Mononuclear cell (primary cell): ENCODE measurements around the gene TBXT. TPM values are rescaled to one million over a fixed set of nuclear protein-coding genes. Genes with fewer than 3 reads are reported as not detected.

Experiments used
- H3K27me3 ChIP-seq: 2 replicates; pipeline ENCODE4 v1.6.0; 2011; ENCODE audit warnings: low read length, control low read depth; ENCODE audit not compliant: insufficient read depth
- H3K4me1 ChIP-seq: 2 replicates; pipeline ENCODE4 v1.5.1; 2011; ENCODE audit warnings: mild to moderate bottlenecking, low read length, control low read depth; ENCODE audit not compliant: insufficient read depth
- H3K4me3 ChIP-seq: 2 replicates; pipeline ENCODE4 v1.5.1; 2011; ENCODE audit warnings: mild to moderate bottlenecking, low read length, moderate library complexity
- H3K9me3 ChIP-seq: 2 replicates; pipeline ENCODE4 v1.5.1; 2011; ENCODE audit warnings: low read depth, mild to moderate bottlenecking, control low read depth, low read length
- total RNA-seq: library from RNA; depleted of rRNA; stranded (reverse); fragments of >200 nt; gene quantifications from one replicate; pipeline ENCODE4 v1.2.3, GENCODE V29; 2012

Gene TBXT, protein sequence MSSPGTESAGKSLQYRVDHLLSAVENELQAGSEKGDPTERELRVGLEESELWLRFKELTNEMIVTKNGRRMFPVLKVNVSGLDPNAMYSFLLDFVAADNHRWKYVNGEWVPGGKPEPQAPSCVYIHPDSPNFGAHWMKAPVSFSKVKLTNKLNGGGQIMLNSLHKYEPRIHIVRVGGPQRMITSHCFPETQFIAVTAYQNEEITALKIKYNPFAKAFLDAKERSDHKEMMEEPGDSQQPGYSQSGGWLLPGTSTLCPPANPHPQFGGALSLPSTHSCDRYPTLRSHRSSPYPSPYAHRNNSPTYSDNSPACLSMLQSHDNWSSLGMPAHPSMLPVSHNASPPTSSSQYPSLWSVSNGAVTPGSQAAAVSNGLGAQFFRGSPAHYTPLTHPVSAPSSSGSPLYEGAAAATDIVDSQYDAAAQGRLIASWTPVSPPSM
- total RNA-seq, result not detected

DNA sequence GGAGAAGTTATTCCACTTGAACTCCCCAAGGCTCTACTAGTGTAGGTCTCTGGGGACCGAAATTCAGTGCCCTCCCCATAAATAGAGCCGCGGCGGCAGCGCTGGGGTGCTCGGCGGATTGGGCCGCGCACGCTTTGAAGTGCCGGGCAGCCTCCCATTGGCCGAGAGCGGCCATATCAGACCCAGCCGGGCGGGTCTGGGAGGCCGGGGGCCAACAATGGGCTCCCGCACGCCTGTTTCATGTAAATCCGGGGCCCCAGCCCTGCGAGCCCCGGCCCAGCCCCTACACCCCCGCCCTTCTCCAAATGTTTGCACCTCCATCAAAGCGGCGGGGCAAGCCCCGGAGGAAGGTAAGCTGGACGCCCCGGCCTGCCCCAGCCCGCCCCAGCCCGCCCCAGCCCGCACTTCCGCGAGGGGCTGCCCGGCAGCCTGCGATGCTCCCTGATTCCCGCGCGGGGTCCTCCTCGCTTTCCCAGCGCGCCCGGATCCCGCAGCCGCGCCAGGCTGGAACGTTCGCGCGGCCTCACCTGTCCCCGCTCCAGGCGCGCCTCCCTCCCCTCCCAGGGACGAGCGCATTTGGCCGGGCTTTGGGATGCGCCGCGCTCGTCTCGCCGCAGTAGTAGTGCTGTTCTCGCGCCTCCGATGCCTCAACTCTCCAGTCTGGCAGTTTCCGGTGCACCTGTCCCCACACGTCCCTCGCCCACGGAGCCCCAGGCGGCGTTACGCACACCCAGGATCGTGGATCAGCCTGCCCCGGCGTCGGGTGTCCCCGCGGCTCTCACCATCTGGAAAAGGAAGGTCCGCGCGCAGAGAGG, at the start of gene TBXT:
TSS of gene TBXT (minus strand) at position 51 of the 815 bp plus-strand sequence. CDS start 260 bp downstream, outside the sequence.
- Histone ChIP-seq H3K4me1 (peaks cover 6% of the 10 kb centered on the region), H3K9me3 (no peaks in the 10 kb centered on the region), H3K4me3 (no peak within 1 kb of the TSS), H3K27me3 (peaks cover 81% of the 10 kb centered on the region)

DNA sequence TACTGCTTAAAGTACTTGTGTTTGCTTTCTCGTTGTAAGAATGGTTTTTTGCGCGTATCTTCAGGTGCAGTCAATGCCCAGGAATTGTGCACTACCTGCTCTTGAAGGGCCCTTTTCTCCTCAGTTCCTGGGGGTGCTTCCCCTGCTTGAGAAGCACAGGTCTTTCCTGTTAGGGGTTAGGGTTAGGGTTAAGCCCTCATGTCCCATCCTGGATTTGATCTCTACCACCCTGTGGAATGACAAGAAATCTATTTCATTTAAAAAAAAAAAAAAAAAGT, 39.6 kb upstream of the TBXT start:
- Histone ChIP-seq H3K4me1 (peaks cover 10% of the 10 kb centered on the region), H3K4me3 (no peak overlapping the region), H3K9me3 (no peaks in the 10 kb centered on the region), H3K27me3 (peaks cover 9% of the 10 kb centered on the region)

DNA sequence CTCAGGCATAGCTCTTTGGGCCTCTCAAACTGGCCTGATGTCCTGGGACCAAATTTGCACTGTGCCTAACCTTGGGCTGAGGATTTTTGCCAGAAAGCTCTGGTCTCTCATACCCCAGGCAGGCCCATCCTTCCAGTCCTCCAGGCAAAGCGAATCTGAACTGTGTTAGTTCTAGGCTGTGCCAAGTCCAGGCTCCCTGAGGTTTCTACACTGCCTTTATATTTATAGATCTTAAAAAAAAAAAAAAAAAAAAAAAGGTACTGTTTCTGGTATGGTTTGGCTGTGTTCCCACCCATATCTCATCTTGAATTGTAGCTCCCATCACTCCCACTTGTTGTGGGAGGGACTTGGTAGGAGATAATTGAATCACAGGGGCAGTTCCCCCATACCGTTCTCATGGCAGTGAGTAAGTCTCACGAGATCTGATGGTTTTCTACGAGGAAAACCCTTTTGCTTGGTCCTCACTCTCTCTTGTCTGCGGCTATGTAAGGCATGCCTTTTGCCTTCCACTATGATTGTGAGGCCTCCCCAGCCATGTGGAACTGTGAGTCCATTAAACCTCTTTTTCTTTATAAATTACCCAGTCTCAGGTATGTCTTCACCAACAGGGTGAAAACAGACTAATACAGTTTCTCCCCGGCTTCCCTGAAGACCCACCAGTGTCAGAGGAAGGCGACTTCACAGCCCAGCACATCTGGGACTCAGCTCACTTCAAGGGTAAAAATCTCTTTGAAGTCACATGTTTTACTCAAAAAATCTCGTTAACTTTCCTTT, 39.0 kb upstream of the TBXT start:
- Histone ChIP-seq H3K9me3 (no peaks in the 10 kb centered on the region), H3K27me3 (peaks cover 5% of the 10 kb centered on the region), H3K4me1 (peaks cover 15% of the 10 kb centered on the region), H3K4me3 (no peak overlapping the region)

DNA sequence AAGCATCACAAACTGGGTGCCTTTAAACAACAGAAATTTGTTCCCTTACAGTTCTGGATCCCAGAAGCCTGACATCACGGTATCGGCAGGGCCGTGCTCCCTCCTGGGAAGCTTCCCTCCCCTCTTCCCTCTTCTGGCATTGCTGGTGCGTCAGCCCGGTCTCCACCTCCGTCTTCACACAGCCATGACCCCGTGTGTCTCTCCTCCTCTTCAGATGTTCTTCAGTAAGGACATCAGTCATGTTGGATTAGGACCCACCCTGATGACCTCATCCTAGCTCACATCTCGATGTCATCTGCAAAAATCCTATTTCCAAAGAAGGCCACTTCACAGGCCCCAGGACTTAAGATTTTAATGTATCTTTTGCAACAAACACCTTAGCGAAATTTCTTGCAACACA, 38.4 kb upstream of the TBXT start:
- H3K9me3 ChIP-seq, result no peaks in the 10 kb centered on the region
- H3K27me3 ChIP-seq, result peaks cover 5% of the 10 kb centered on the region
- peaks cover 17% of the 10 kb centered on the region for H3K4me1 ChIP-seq
- no peak overlapping the region for H3K4me3 ChIP-seq

DNA sequence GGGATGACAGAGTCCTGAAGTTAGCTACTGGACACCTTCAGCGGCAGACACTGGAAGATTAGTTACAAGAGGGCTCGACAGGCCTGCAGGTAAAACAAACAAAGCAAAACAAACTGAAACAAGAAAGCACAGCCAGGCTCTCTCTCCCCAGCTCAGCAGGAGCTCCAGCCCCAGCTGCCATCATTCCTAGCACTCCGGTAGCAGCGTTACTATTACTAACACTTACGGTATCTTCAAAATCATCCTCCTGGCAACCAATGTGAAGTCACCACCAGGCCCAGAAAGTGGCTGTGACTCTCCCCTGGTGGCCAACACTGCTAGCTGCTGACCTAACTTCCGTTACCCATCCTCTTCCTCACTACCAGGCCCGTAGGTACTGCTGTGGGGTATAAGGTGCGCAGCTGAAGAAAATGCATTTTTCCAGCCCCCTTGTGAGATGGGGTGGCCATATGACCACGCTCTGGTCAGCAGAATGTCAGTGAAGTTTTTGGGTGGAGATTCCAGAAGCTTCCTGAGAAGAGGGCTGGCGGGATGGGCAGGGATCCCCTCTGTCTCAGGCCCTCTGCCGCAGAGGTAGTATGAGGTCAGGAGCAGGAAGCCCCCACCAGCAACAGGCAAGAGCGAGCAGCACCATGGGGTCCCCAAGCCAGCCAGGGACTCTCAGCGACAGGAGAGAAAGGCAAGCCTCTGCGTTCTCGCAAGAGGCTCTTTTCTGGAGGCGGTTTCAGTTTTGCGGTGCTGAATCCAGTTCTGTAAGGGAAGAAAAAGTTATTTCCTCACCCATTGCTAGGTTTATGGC, 37.4 kb upstream of the TBXT start:
- Histone ChIP-seq H3K27me3 (peaks cover 2% of the 10 kb centered on the region), H3K4me1 (peaks cover 17% of the 10 kb centered on the region), H3K4me3 (no peak overlapping the region), H3K9me3 (no peaks in the 10 kb centered on the region)

DNA sequence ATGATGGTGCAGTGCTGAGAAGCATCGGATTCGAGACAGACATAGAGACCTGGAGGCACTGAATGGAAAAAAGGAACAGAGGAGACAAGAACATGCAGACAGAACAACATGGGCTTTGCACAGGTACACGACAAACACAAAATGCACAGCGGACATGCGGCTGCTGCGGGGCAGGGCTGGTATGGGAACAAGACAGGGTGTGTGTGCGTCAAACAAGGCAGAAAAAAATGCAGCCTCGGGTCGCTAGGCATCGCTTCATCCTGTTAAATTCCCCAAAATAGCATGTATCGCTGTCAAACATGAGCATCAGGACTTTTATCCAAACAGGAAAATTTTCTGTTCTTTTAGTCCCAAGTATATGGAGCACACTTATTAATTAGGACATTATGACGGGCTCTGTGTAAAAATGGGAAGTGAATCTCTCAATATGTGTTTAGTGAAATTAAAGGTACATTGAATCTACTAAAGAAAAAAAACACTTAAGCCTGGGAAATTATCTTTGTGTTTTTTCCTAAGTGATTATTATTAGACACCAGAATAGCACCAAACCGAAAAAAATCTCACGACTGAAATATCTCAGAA, 36.1 kb upstream of the TBXT start:
- peaks cover 17% of the 10 kb centered on the region for H3K4me1 ChIP-seq
- peaks cover 2% of the 10 kb centered on the region for H3K27me3 ChIP-seq
- no peaks in the 10 kb centered on the region for H3K9me3 ChIP-seq
- no peak overlapping the region for H3K4me3 ChIP-seq

DNA sequence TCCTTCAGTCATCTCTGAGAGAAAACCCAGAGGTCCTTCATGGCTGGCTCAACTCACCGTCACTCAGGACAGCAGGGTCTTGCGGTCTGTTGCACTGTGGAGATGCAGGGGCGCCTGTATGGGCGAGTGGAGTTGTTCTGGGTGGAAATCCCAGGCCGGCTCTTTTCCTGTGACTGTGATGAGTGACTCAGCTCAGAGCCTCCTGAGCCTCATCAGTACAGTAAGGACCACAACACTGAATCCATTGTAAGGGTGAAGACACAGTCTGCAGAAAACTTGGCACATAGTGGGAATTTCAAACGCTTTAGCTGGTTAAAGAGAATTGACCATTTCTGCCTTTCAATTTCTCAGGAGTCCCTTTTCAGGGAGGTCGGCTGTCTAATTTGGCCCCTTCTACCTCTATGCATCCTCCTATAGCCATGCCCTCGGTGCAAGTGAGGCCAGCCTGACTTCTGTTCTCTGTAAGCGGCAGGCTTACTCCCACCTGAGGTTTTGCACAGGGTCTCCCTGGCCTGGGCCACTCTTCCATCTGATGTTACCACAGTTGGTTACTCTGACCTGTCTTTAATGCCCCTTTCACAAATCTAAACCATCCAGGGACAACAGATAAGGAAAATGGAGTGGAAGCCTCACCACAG, 35.5 kb upstream of the TBXT start:
- H3K4me3 ChIP-seq, result no peak overlapping the region
- H3K27me3 ChIP-seq, result peaks cover 4% of the 10 kb centered on the region
- peaks cover 17% of the 10 kb centered on the region for H3K4me1 ChIP-seq
- H3K9me3 ChIP-seq, result no peaks in the 10 kb centered on the region

DNA sequence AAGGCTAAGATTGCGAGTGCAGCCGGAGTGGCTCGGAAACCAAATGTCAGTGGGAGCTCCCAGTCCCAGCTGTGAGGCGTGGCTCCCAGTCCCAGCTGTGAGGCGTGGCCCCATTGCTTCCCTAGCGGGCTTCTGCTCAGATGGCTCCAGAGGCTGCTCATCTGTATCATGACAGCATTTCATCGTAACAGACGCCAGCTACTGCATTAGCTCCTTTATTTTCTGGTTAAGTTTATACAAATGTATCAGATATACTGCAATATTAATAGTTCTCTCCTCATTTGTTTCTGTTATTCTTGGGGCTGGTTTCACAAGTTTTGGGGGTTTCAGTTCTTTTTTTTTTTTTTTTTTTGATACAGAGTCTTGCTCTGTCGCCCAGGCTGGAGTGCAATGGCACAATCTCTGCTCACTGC, 34.7 kb upstream of the TBXT start:
- Histone ChIP-seq H3K9me3 (no peaks in the 10 kb centered on the region), H3K4me1 (peaks cover 17% of the 10 kb centered on the region), H3K4me3 (no peak overlapping the region), H3K27me3 (peaks cover 4% of the 10 kb centered on the region)

DNA sequence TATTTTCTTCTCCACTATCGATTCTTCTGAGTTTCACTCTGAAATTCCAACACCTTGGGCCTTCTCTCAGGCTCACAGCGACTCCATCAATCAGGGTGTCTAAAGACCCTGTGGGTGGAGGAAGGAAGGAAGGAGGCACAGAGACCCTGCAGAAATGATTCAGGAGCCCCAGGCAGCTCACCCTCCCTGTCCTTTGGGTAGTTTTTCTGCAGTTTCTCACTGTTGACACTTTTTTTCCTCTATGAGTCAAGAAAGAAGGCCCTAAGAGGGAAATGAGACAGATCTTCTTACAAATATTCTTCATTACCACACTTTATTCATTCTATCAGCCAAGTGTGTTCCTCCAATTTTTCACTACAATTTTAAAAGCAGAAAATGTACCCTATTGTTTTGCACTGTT, 34.2 kb upstream of the TBXT start:
- Histone ChIP-seq H3K4me1 (peaks cover 17% of the 10 kb centered on the region), H3K4me3 (no peak overlapping the region), H3K27me3 (peaks cover 4% of the 10 kb centered on the region), H3K9me3 (no peaks in the 10 kb centered on the region)

DNA sequence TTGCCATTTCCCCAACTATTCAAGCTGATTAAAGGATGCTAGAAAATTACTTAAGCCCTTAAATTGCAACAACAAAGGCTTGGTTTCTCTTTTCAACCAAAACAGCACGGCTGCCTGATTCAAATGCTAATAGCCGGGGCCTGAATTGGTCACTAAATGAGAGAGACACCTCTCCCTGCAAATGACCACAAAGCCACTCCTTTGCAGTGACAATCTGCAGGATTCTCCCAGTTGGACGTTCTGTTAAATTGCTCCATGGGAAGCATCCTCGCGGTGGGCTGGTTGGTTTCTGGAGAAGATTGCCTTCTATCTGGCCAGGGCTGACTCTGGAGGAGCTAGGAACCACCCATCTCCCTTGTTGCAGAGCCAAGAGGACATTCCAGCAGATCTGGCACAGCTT, 29.7 kb upstream of the TBXT start:
- Histone ChIP-seq H3K4me3 (no peak overlapping the region), H3K9me3 (no peaks in the 10 kb centered on the region), H3K4me1 (peaks cover 16% of the 10 kb centered on the region), H3K27me3 (peaks cover 4% of the 10 kb centered on the region)

DNA sequence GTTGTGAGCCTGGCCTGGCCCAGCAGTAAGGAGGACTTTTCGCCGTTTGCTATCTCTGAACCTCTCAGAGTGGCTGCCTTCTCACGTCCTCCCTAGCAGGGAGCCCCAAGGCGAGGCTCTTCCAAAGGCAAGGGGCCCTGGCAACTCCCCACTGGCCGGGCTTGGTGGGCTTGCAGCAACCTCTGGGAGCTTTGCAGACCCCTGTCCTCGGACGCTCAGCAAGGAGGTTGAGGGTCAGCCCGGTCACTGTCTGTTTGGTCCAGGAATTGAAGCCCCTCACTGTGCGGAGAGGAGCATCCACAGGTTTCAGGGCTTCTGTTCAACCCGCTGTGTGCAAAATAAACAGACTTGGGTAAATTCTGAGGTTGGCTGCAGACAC, 28.2 kb upstream of the TBXT start:
- peaks cover 8% of the 10 kb centered on the region for H3K4me1 ChIP-seq
- H3K4me3 ChIP-seq, result no peak overlapping the region
- H3K9me3 ChIP-seq, result no peaks in the 10 kb centered on the region
- peaks cover 4% of the 10 kb centered on the region for H3K27me3 ChIP-seq

DNA sequence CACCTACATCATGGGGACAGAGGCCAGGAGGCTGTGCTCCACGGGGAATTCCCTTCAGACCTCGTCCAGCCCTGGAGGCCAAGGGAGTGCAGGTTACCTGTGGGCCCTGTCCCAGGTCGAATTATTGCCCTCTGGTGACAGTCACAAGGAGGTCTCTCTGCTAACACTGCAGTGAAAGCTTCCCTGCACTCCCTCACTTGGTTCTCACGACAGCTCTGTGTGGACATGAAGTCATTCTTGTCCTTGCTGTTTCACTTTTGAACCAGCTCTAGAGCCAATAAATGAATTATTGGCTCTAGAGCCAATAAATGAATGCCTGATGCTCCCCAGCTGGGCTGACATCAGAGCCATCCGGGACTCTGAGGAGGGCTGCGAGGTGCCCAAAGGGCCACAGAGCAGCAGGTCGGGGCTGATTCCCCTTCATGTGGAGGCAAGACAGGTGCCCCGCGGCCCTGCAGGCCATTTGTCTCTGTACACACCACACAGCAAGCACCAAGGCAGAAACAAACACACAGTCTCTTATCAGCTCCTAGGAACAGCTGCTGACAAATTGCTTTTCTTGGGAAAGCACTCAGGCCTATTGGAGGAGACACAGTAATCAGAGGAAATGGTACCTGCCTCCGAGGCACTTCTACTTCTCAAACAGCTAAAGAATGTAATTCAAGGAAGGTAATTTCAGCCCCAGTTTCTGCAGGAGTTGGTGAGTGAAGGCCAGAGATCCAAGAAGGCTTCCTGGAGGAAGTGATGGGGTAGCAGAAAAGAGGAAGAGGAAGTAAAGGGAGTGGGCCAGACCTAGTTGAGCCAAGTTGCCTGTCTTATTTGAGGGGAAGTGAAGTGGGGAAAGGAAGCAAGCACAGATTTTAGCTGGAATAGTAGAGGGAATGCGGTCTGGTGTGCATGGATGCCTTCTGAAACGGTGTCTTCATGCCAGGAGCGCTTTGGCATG, 27.5 kb upstream of the TBXT start:
- peaks cover 4% of the 10 kb centered on the region for H3K27me3 ChIP-seq
- H3K4me3 ChIP-seq, result no peak overlapping the region
- H3K9me3 ChIP-seq, result no peaks in the 10 kb centered on the region
- peaks cover 8% of the 10 kb centered on the region for H3K4me1 ChIP-seq

DNA sequence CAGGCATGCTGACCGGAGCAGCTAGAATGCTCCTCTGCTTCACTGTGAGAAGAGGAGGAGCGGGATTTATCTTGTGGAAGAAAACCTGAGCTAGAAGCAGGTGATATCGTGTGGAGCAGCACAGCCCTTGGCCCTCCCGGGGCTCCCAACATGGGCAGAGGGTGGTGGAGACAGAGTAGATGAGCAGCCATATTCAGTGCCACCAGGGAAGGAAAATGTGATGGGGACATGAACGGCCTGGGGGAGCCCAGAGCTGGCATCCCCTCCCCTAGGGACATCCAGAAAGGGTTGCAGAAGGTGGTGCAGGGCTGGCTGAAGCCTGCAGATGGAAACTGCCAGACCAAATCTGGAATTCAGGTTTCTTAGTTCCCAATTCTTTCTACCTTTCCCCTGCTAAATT, 24.9 kb upstream of the TBXT start:
- no peak overlapping the region for H3K4me3 ChIP-seq
- no peaks in the 10 kb centered on the region for H3K9me3 ChIP-seq
- H3K27me3 ChIP-seq, result no peaks in the 10 kb centered on the region
- H3K4me1 ChIP-seq, result peaks cover 8% of the 10 kb centered on the region
